H1 (cell line): ENCODE data around the gene MYH8. TPM values are rescaled to one million over a fixed set of nuclear protein-coding genes. Genes with fewer than 3 reads are reported as not detected.

Experiments
- CTCF ChIA-PET: fragments of 300-600 bp; sonication (Branson Sonifier 250); formaldehyde crosslinking; loops from one replicate; lab custom pipeline; 2021; ENCODE audit not compliant: partially characterized antibody; lab: Charles Lee
- POLR2A ChIA-PET: fragments of 300-600 bp; sonication (Branson Sonifier 250); formaldehyde crosslinking; loops from one replicate; lab custom pipeline; 2021; ENCODE audit warnings: inconsistent platforms; ENCODE audit not compliant: partially characterized antibody; lab: Charles Lee
- DNase-seq, 2 experiments: peaks; one replicate each; pipeline versions ENCODE4 v3.0.0 to v3.0.0-alpha.2; 2010 to 2022; ENCODE audit warnings: low spot score in 2 of 2, low read depth in 1 of 2, mixed read lengths in 1 of 2
- FAIRE-seq: peaks from 2 replicates; lab custom pipeline; 2011; peaks lifted over from hg19 to GRCh38; lab: Jason Lieb, UNC
- H2AFZ ChIP-seq: 2 replicates; pipeline ENCODE4 v1.8.1; 2012; ENCODE audit warnings: low read length, inconsistent platforms
- H2AK5ac ChIP-seq: 2 replicates; pipeline ENCODE4 v1.6.1; 2013; ENCODE audit warnings: low read depth, low read length
- H2BK120ac ChIP-seq: replicated peaks from 2 replicates; pipeline ENCODE3; 2013; ENCODE audit warnings: low read depth, low read length, inconsistent platforms
- H2BK12ac ChIP-seq: 2 replicates; pipeline ENCODE4 v1.6.1; 2013; ENCODE audit warnings: low read depth, low read length
- H2BK15ac ChIP-seq: 2 replicates; pipeline ENCODE4 v1.6.1; 2013; ENCODE audit warnings: low read length
- H2BK20ac ChIP-seq: 2 replicates; pipeline ENCODE4 v1.6.1; 2013; ENCODE audit warnings: low read length
- H2BK5ac ChIP-seq: 2 replicates; pipeline ENCODE4 v1.6.1; 2013; ENCODE audit warnings: low read depth, low read length
- H3K14ac ChIP-seq: 2 replicates; pipeline ENCODE4 v1.6.1; 2013; ENCODE audit warnings: inconsistent platforms; ENCODE audit not compliant: insufficient read length
- H3K18ac ChIP-seq: 2 replicates; pipeline ENCODE4 v1.6.1; 2013; ENCODE audit warnings: low read length; ENCODE audit errors: extremely low read depth
- H3K23ac ChIP-seq: 2 replicates; pipeline ENCODE4 v1.6.1; 2013; ENCODE audit warnings: inconsistent platforms; ENCODE audit not compliant: insufficient read length
- H3K23me2 ChIP-seq: 2 replicates; pipeline ENCODE4 v1.6.1; 2013; ENCODE audit warnings: low read depth, low read length
- H3K27ac ChIP-seq: 2 replicates; pipeline ENCODE4 v1.6.1; 2011; ENCODE audit warnings: low read depth, low read length, inconsistent platforms
- H3K27me3 ChIP-seq, 4 experiments: replicated peaks in 1 of 4; 1 replicate in 1 of 4; 2 replicates in 3 of 4; pipeline versions ENCODE4 v1.6.1 to v1.8.1; 2011 to 2013; ENCODE audit warnings: low read length in 3 of 4, mild to moderate bottlenecking in 3 of 4, inconsistent platforms in 2 of 4, mixed read lengths in 2 of 4, moderate library complexity in 1 of 4; ENCODE audit not compliant: control insufficient read depth in 3 of 4, insufficient read depth in 3 of 4; ENCODE audit errors: extremely low read depth in 1 of 4
- H3K36me3 ChIP-seq, 4 experiments: 2 replicates each; pipeline versions ENCODE4 v1.6.1 to v1.8.1; 2011 to 2013; ENCODE audit warnings: mild to moderate bottlenecking in 4 of 4, low read length in 3 of 4, moderate library complexity in 2 of 4, control low read depth in 1 of 4, inconsistent platforms in 1 of 4; ENCODE audit not compliant: insufficient read depth in 4 of 4, control insufficient read depth in 2 of 4
- H3K4ac ChIP-seq: replicated peaks from 2 replicates; pipeline ENCODE3; 2013; ENCODE audit warnings: low read length, low read depth, mixed read lengths, inconsistent platforms; ENCODE audit not compliant: insufficient read length
- H3K4me1 ChIP-seq, 4 experiments: replicated peaks in 1 of 4; 1 replicate in 1 of 4; 2 replicates in 3 of 4; pipeline versions ENCODE4 v1.6.1 to v1.8.1; 2011 to 2013; ENCODE audit warnings: low read length in 3 of 4, inconsistent platforms in 2 of 4, mixed read lengths in 1 of 4; ENCODE audit not compliant: insufficient read depth in 4 of 4, control insufficient read depth in 3 of 4
- H3K4me2 ChIP-seq, 2 experiments: 2 replicates each; pipeline versions ENCODE4 v1.6.1 to v1.8.1; 2011 to 2013; ENCODE audit warnings: low read depth in 2 of 2, low read length in 2 of 2, control low read depth in 1 of 2, inconsistent platforms in 1 of 2, mild to moderate bottlenecking in 1 of 2; ENCODE audit not compliant: insufficient read depth in 1 of 2
- H3K4me3 ChIP-seq, 4 experiments: fragments of 200-600, 300-600 bp in 1 of 4; sonication (generic), shearing (Covaris generic), sonication (Bioruptor Twin) in 1 of 4; 2 replicates each; pipeline versions ENCODE4 v1.5.1 to v1.8.1; 2011 to 2016; ENCODE audit warnings: low read length in 4 of 4, low read depth in 3 of 4, control low read depth in 2 of 4, inconsistent platforms in 2 of 4, mild to moderate bottlenecking in 2 of 4, mixed read lengths in 1 of 4, moderate library complexity in 1 of 4; ENCODE audit not compliant: insufficient read depth in 2 of 4; ENCODE audit errors: extremely low read depth in 1 of 4
- H3K56ac ChIP-seq: replicated peaks from 2 replicates; pipeline ENCODE3; 2013; ENCODE audit warnings: low read depth, mild to moderate bottlenecking, mixed read lengths, low read length, inconsistent platforms; ENCODE audit not compliant: insufficient read length
- H3K79me1 ChIP-seq: 2 replicates; pipeline ENCODE4 v1.6.1; 2013; ENCODE audit warnings: low read depth, low read length, control low read depth
- H3K79me2 ChIP-seq, 2 experiments: 2 replicates each; pipeline versions ENCODE4 v1.6.1 to v1.8.1; 2012 to 2013; ENCODE audit warnings: low read length in 2 of 2, mild to moderate bottlenecking in 2 of 2, inconsistent platforms in 1 of 2; ENCODE audit not compliant: insufficient read depth in 2 of 2, control insufficient read depth in 1 of 2
- H3K9ac ChIP-seq, 4 experiments: replicated peaks in 1 of 4; 1 replicate in 1 of 4; 2 replicates in 3 of 4; pipeline versions ENCODE4 v1.6.1 to v1.8.1; 2011 to 2013; ENCODE audit warnings: low read depth in 3 of 4, low read length in 3 of 4, control low read depth in 2 of 4, mild to moderate bottlenecking in 2 of 4, moderate library complexity in 2 of 4, inconsistent platforms in 1 of 4; ENCODE audit errors: extremely low read depth in 1 of 4
- H3K9me3 ChIP-seq, 2 experiments: 2 replicates each; pipeline versions ENCODE4 v1.6.1 to v1.8.1; 2012 to 2013; ENCODE audit warnings: mild to moderate bottlenecking in 2 of 2, moderate library complexity in 2 of 2, control low read depth in 1 of 2, inconsistent platforms in 1 of 2, low read depth in 1 of 2, low read length in 1 of 2, mixed read lengths in 1 of 2; ENCODE audit not compliant: insufficient read depth in 2 of 2
- H4K20me1 ChIP-seq, 2 experiments: replicated peaks in 1 of 2; 2 replicates each; pipeline versions ENCODE3 to v1.8.1; 2011 to 2013; ENCODE audit warnings: inconsistent platforms in 2 of 2, low read length in 2 of 2, mild to moderate bottlenecking in 1 of 2; ENCODE audit not compliant: insufficient read depth in 2 of 2, control insufficient read depth in 1 of 2
- H4K5ac ChIP-seq: 2 replicates; pipeline ENCODE4 v1.6.1; 2013; ENCODE audit warnings: low read length, low read depth, mixed read lengths, inconsistent platforms; ENCODE audit not compliant: insufficient read length
- H4K8ac ChIP-seq: 2 replicates; pipeline ENCODE4 v1.8.0; 2013; ENCODE audit warnings: mild to moderate bottlenecking, moderate library complexity, low read length, inconsistent platforms; ENCODE audit not compliant: insufficient read depth; ENCODE audit errors: extremely low read depth
- H4K91ac ChIP-seq: replicated peaks from 2 replicates; pipeline ENCODE3; 2013; ENCODE audit warnings: low read length, mixed read lengths, inconsistent platforms; ENCODE audit not compliant: insufficient read length
- JUN ChIP-seq: IDR thresholded peaks from 2 replicates; pipeline ENCODE4 v1.6.1; 2011; ENCODE audit warnings: low read depth, mild to moderate bottlenecking, improper control_type of control experiment, low read length
- RFX5 ChIP-seq: IDR thresholded peaks from 2 replicates; pipeline ENCODE4 v1.6.1; 2011; ENCODE audit warnings: low read depth, low read length, improper control_type of control experiment, borderline replicate concordance
- WGBS, 2 experiments: shearing (Covaris generic) in 1 of 2; methylation state at CpG; one replicate each; pipeline versions ENCODE4 v1.1.6 to v1.1.7; 2013 to 2015; ENCODE audit warnings: low lambda C conversion rate in 2 of 2, mixed read lengths in 2 of 2, inconsistent platforms in 1 of 2, low coverage in 1 of 2, missing lambda C conversion rate in 1 of 2; ENCODE audit not compliant: insufficient replicate concordance in 2 of 2, insufficient coverage in 1 of 2, insufficient read length in 1 of 2; ENCODE audit errors: extremely low coverage in 1 of 2, missing lambda C conversion rate in 1 of 2; 5-methylcytosine and 5-hydroxymethylcytosine counted together
- polyA plus RNA-seq, 7 experiments: library from polyadenylated mRNA; depleted of rRNA in 3 of 7; stranded (reverse) in 5 of 7; unstranded in 2 of 7; fragments of >200 nt in 5 of 7; fragments of 200-250 nt in 2 of 7; gene quantifications; 1 replicate in 5 of 7; 2 replicates in 1 of 7; 4 replicates in 1 of 7; pipeline versions ENCODE4 v1.2.1 to v1.2.3, GENCODE V29; 2011 to 2013; ENCODE audit warnings: missing spikeins in 2 of 7, mixed read lengths in 2 of 7
- total RNA-seq: library from RNA; stranded (reverse); fragmentation: NEBNext Ultra II Directional; extraction: Animal tissue kit (Norgen Biotek cat#: 25700); gene quantifications from 2 replicates; pipeline ENCODE4 v1.2.1, GENCODE V29; 2021

MYH8 gene
- total and polyA plus RNA-seq, 2 of the 8 experiments (the other 6 are each of a cell fraction or from before 2014, with no cell fraction given) = not detected

- H4K5ac ChIP-seq = no peak overlapping the region
- WGBS, 2 experiments = 88% methylated on average over 9 of the region's 9 CpGs; no CpG with 5 or more reads in 1 of the 2 experiments
- H2BK120ac ChIP-seq = no peak overlapping the region
Observed at GRCh38 chr17:10392880-10393279, 28.9 kb downstream of the MYH8 start.

More at GRCh38 chr17:10392880-10393279, 28.9 kb downstream of the MYH8 start:
- CTCF ChIA-PET = interaction anchor here (0.7 to 0.9 kb wide), 2 partner anchors 9 to 25 kb away, joined by 3 to 4 read pairs; no protein-coding TSS in a partner anchor
- no peak overlapping the region for H3K18ac ChIP-seq
- no peak for DNase-seq
- H3K4ac ChIP-seq = no peak overlapping the region
- H3K79me2 ChIP-seq = no peaks in the 10 kb centered on the region
- no peak overlapping the region for H4K8ac ChIP-seq
- no peaks in the 10 kb centered on the region for H3K27me3 ChIP-seq
- H3K4me2 ChIP-seq = no peak overlapping the region
- no peaks in the 10 kb centered on the region for H3K79me1 ChIP-seq
- no peak for TF ChIP-seq JUN
- no peak for TF ChIP-seq RFX5
- H3K56ac ChIP-seq = no peak overlapping the region
- no peak overlapping the region for H2AFZ ChIP-seq
- no peaks in the 10 kb centered on the region; the same call in 1 of the 2 replicates for H3K23me2 ChIP-seq
- no peak overlapping the region for H3K4me3 ChIP-seq
- H2BK5ac ChIP-seq = no peak overlapping the region
- H2BK12ac ChIP-seq = no peak overlapping the region
- H2BK15ac ChIP-seq = no peak overlapping the region
- POLR2A ChIA-PET = no interaction called here
- no peak overlapping the region for H3K14ac ChIP-seq
- FAIRE-seq = no peak
- no peak overlapping the region for H3K23ac ChIP-seq
- no peaks in the 10 kb centered on the region for H3K9me3 ChIP-seq
- H3K27ac ChIP-seq = no peak overlapping the region
- no peak overlapping the region for H2BK20ac ChIP-seq
- H4K20me1 ChIP-seq = no peaks in the 10 kb centered on the region
- H3K4me1 ChIP-seq = no peaks in the 10 kb centered on the region
- no peaks in the 10 kb centered on the region for H3K36me3 ChIP-seq
- H2AK5ac ChIP-seq = no peak overlapping the region
- H3K9ac ChIP-seq = no peak overlapping the region
- H4K91ac ChIP-seq = no peak overlapping the region
